Measurements from ENCODE around the gene PCDHA12.
A peak's percentile ranks its signal among the peaks of the same experiment; 100 is the strongest.

Gene PCDHA12

DNA sequence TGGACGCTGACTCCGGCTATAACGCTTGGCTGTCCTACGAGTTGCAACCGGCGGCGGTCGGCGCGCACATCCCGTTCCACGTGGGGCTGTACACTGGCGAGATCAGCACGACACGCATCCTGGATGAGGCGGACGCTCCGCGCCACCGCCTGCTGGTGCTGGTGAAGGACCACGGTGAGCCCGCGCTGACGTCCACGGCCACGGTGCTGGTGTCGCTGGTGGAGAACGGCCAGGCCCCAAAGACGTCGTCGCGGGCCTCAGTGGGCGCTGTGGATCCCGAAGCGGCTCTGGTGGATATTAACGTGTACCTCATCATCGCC is 2.1 kb downstream of the PCDHA12 start:
- H3K27ac ChIP-seq = no peak overlapping the region
- TF ChIP-seq, protein P1, sequence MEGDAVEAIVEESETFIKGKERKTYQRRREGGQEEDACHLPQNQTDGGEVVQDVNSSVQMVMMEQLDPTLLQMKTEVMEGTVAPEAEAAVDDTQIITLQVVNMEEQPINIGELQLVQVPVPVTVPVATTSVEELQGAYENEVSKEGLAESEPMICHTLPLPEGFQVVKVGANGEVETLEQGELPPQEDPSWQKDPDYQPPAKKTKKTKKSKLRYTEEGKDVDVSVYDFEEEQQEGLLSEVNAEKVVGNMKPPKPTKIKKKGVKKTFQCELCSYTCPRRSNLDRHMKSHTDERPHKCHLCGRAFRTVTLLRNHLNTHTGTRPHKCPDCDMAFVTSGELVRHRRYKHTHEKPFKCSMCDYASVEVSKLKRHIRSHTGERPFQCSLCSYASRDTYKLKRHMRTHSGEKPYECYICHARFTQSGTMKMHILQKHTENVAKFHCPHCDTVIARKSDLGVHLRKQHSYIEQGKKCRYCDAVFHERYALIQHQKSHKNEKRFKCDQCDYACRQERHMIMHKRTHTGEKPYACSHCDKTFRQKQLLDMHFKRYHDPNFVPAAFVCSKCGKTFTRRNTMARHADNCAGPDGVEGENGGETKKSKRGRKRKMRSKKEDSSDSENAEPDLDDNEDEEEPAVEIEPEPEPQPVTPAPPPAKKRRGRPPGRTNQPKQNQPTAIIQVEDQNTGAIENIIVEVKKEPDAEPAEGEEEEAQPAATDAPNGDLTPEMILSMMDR (conservative IDR thresholded peaks at IDR 0.05) = no peak

DNA sequence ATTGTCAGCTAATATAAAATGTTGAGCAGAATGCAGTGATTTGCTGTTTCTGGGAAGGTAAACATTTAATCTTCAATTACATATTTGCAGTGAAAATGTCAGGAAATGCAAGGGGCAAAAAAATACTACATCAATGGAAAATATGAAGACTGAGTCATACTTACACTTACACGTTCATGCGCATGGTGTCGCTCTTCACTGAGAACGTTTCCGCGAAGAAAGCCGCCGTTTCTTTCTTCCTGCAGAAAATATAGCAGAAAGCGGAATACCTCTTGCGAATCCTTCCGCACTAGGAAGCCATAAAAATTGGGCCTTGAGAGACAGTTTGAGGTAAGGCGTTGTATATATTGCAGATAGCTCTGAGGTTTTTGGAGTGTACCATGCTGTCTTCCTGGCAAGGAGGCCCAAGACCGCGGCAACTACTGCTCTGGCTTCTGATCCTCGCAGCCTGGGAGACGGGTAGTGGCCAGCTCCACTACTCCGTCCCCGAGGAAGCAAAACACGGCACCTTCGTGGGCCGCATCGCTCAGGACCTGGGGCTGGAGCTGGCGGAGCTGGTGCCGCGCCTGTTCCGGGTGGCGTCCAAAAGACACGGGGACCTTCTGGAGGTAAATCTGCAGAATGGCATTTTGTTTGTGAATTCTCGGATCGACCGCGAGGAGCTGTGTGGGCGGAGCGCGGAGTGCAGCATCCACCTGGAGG is 6.9 kb downstream of the PCDHA12 start, which contains the start of gene PCDHA13:
TSS of gene PCDHA13 (plus strand) at position 236 of the 702 bp plus-strand sequence. CDS start at position 381, 145 bp downstream.
- H3K27ac ChIP-seq = peak within 1 kb of the TSS; percentile 64
- TF ChIP-seq, protein P1 (conservative IDR thresholded peaks at IDR 0.05) = peak; percentile 15; the same call in 1 of the 2 replicates

DNA sequence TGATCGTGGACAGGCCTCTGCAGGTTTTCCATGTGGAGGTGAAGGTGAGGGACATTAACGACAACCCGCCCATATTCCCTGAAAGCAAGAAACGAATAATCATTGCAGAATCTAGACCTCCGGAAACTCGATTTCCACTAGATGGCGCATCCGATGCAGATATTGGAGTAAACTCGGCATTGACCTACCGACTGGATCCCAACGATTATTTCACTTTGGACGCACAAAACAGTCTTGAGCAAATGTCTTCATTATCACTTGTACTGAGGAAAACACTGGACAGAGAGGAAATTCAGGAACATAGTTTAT is 7.4 kb downstream of the PCDHA12 start:
- TF ChIP-seq, protein P1 (conservative IDR thresholded peaks at IDR 0.05) = peak; percentile 68

DNA sequence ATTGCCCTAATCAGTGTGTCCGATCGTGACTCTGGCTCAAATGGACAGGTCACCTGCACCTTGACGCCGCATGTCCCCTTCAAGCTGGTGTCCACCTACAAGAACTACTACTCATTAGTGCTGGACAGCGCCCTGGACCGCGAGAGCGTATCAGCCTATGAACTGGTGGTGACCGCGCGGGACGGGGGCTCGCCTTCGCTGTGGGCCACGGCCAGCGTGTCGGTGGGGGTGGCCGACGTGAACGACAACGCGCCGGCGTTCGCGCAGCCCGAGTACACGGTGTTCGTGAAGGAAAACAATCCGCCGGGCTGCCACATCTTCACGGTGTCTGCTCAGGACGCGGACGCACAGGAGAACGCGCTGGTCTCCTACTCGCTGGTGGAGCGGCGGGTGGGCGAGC is 8.3 kb downstream of the PCDHA12 start:
- TF ChIP-seq, protein P1 (conservative IDR thresholded peaks at IDR 0.05) = no peak

More for the DNA sequence above, 7.4 kb downstream of the PCDHA12 start:
- peak overlapping the region; percentile 64 for H3K27ac ChIP-seq

DNA sequence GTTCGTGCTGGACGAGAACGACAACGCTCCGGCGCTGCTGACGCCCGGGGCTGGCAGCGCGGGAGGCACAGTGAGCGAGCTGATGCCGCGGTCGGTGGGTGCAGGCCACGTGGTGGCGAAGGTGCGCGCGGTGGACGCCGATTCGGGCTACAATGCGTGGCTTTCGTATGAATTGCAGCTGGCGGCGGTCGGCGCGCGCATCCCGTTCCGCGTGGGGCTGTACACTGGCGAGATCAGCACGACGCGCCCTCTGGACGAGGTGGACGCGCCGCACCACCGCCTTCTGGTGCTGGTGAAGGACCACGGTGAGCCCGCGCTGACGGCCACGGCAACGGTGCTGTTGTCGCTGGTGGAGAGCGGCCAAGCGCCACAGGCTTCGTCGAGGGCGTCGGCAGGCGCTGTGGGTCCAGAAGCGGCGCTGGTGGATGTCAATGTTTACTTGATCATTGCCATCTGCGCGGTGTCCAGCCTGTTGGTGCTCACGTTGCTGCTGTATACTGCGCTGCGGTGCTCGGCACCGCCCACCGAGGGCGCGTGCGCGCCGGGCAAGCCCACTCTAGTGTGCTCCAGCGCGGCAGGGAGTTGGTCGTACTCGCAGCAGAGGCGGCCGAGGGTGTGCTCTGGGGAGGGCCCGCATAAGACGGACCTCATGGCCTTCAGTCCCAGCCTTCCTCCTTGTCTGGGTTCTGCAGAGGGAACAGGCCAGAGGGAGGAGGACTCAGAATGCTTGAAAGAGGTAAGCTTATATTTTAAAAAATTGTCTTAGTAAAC is 9.0 kb downstream of the PCDHA12 start:
- H3K27ac ChIP-seq = no peak overlapping the region
- TF ChIP-seq, protein P1 (conservative IDR thresholded peaks at IDR 0.05) = no peak

More for the DNA sequence above, 8.3 kb downstream of the PCDHA12 start:
- no peak overlapping the region for H3K27ac ChIP-seq

DNA sequence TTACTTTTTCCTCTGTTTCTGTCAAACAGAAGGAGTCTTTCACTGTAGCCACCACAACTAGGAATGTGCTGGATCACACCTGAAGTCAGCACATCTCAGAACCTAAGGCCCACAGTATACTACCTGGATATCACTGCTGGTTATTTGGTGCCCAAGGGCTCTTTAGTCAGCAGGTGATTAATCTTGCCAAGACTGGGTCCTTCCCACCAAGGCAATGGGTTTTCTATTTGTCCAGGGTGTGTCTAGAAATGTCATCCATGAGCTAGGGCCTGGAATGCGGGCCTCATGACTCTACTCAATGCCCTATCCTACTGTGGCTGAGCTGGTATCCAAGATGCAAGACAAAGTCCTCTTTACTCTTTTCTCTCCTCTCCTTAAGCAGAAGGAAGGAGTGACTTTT is 41.2 kb downstream of the PCDHA12 start:
- TF ChIP-seq, protein P1 (conservative IDR thresholded peaks at IDR 0.05) = no peak
- H3K27ac ChIP-seq = no peak overlapping the region

DNA sequence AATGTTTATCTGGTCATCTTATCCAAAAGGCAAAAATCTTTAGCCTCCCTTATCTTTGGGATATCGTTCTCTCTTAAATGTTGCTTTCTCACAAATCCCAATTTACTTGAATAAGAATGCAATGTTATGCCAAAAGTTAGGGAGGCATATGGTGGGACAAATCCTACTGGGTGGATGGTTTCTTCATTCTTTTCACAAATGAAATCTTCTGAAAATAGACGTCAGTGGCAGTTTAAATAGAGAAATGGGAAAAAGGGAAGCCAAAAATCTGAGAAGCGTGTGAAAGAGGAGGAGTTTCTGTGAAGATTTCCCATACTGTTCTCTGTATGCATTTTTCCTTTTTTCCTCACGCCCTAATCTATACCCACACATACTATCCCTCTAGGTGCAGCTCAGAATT is 48.5 kb downstream of the PCDHA12 start:
- TF ChIP-seq, protein P1 (conservative IDR thresholded peaks at IDR 0.05) = no peak
- H3K27ac ChIP-seq = no peak overlapping the region

All from VCaP (cell line).